Adrenal gland (tissue), 12 donors: Measurements from ENCODE around the gene PRKCZ. TPM values are rescaled to one million over a fixed set of nuclear protein-coding genes. Genes with fewer than 3 reads are reported as not detected.

Experiments
- DNase-seq, 7 donors: peaks; one replicate each; pipeline ENCODE4 v3.0.0-alpha.2; 2019 to 2020
- H3K27ac ChIP-seq, 5 donors: fragments of 200-600 bp; sonication (generic) in 4 of 5; 1 replicate in 3 of 5; 2 replicates in 2 of 5; pipeline versions ENCODE4 v1.5.1 to v1.8.0; 2016 to 2020; ENCODE audit warnings: mild to moderate bottlenecking in 1 of 5
- H3K27me3 ChIP-seq: fragments of 200-600 bp; 2 replicates; pipeline ENCODE4 v1.8.0; 2021
- H3K36me3 ChIP-seq, 2 donors: fragments of 200-600 bp; replicated peaks in 1 of 2; 1 replicate in 1 of 2; 2 replicates in 1 of 2; pipeline versions ENCODE4 v1.5.1 to v1.8.0; 2018 to 2022
- H3K4me1 ChIP-seq, 2 donors: fragments of 200-600 bp; replicated peaks in 1 of 2; 1 replicate in 1 of 2; 2 replicates in 1 of 2; pipeline versions ENCODE4 v1.5.1 to v1.8.0; 2018 to 2021
- H3K4me3 ChIP-seq, 4 donors: fragments of 200-600 bp; sonication (generic) in 3 of 4; one replicate each; pipeline ENCODE4 v1.5.1; 2016 to 2018
- H3K9me3 ChIP-seq, 3 donors: fragments of 200-600 bp; sonication (generic) in 1 of 3; replicated peaks in 1 of 3; 1 replicate in 2 of 3; 2 replicates in 1 of 3; pipeline versions ENCODE4 v1.5.1 to v1.8.0; 2016 to 2021
- CTCF ChIP-seq, 6 experiments: fragments of 450-650 bp in 4 of 6; fragments of 200-600 bp in 2 of 6; sonication (generic) in 1 of 6; IDR thresholded peaks; 1 replicate in 5 of 6; 2 replicates in 1 of 6; pipeline versions ENCODE4 v1.5.1 to v1.8.0; 2016 to 2021; ENCODE audit warnings: antibody characterized with exemption in 6 of 6, mild to moderate bottlenecking in 2 of 6, moderate library complexity in 1 of 6
- POLR2A ChIP-seq, 2 donors: fragments of 450-650 bp; IDR thresholded peaks; one replicate each; pipeline ENCODE4 v1.6.1; 2017; ENCODE audit warnings: antibody characterized with exemption in 2 of 2, mild to moderate bottlenecking in 2 of 2, moderate library complexity in 1 of 2
- WGBS, 4 donors: extraction: QIAGEN DNeasy Blood & Tissue Kit in 2 of 4; methylation state at CpG; one replicate each; pipeline versions ENCODE4 v1.1.5 to v1.1.7; 2013 to 2017; 5-methylcytosine and 5-hydroxymethylcytosine counted together
- intact Hi-C, 2 donors: fragments of 100-400 bp; cut with DNase I; formaldehyde crosslinking; loops; one replicate each; pipeline versions ENCODE4 v1.14.1 to v1.15.0; 2022 to 2023
- polyA plus RNA-seq, 3 donors: library from polyadenylated mRNA; stranded (reverse); fragments of 200-250 nt in 2 of 3; fragments of 350-450 nt in 1 of 3; fragmentation: Illumina TruSeq in 1 of 3; extraction: RNeasy Lipid Tissue Mini Kit (QIAGEN cat#74804) in 1 of 3; gene quantifications; one replicate each; pipeline ENCODE4 v1.2.3, GENCODE V29; 2013 to 2014
- total RNA-seq, 9 donors: library from RNA; depleted of rRNA in 4 of 9; stranded (reverse); fragments of >200 nt in 4 of 9; fragments of 120-200 nt in 1 of 9; fragmentation: NEBNext Ultra II Directional in 1 of 9; extraction: Animal tissue kit (Norgen Biotek cat#: 25700) in 1 of 9; gene quantifications; one replicate each; pipeline versions ENCODE4 v1.1.0 to v1.2.4, GENCODE V29; 2013 to 2023
- donor health status: healthy with polysubstance abuse.
- donor health status: Bipolar disorder and iron deficiency.
- donor health status: DM: yes; HTN: yes; CAD: no.
- donor health status: DM: no; HTN: no; CAD: no.
- donor health status: DM: no; HTN: no; CAD: no.
- donor health status: DM: yes; HTN: yes; CAD: no.

Gene PRKCZ
- total and polyA plus RNA-seq, 12 donors, result 8.2 to 50.5 (median 25.4) TPM

DNA sequence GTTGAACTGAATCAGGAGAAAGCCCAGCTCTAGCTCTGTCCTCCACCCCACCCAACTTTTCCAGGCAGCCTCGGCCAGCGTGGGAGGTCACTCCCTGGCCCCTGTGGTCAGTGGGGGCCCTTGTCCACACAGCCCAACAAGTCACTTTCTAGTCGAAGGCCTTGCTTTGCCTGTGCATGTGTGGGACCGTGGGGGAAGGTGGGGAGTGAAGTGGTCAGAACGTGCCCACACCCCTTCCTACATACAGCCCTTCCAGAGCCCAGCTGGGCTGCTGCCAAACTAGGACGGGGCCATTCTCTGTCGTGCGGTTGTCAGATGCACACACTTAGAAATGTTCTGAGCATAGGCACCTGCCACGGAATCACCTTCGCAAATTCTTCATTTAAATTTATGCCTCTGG, 126.4 kb downstream of the PRKCZ start:
- intact Hi-C loops, result no loop called here
- WGBS, 4 donors, result 77 to 87% (median 83%) methylated on average over 9 to 10 of the region's 10 CpGs
- no peak for DNase-seq

GRCh38 chr1:2177541-2177940, 127.3 kb downstream of the PRKCZ start:
- Histone ChIP-seq H3K27ac (no peak overlapping the region), H3K4me3 (no peak overlapping the region), H3K4me1 (no peaks in the 10 kb centered on the region), H3K27me3 (no peaks in the 10 kb centered on the region), H3K9me3 (no peaks in the 10 kb centered on the region), H3K36me3 (no peaks in the 10 kb centered on the region)
- 92 to 96% (median 95%) methylated on average over 10 to 21 of the region's 21 CpGs for WGBS, 4 donors
- no peak for DNase-seq
- TF ChIP-seq POLR2A (IDR thresholded peaks at IDR 0.05), result no peak
- intact Hi-C loops, result no loop called here

More for the DNA sequence above, 126.4 kb downstream of the PRKCZ start:
- H3K4me3 ChIP-seq, result no peak overlapping the region
- TF ChIP-seq CTCF (IDR thresholded peaks at IDR 0.05) (no peak), POLR2A (IDR thresholded peaks at IDR 0.05) (no peak)
- no peak overlapping the region for H3K27ac ChIP-seq
- no peaks in the 10 kb centered on the region for H3K27me3 ChIP-seq
- no peaks in the 10 kb centered on the region for H3K36me3 ChIP-seq
- H3K9me3 ChIP-seq, result no peaks in the 10 kb centered on the region
- no peaks in the 10 kb centered on the region for H3K4me1 ChIP-seq

GRCh38 chr1:2177946-2178538, 127.8 kb downstream of the PRKCZ start:
- H3K4me3 ChIP-seq, result no peak overlapping the region
- no peaks in the 10 kb centered on the region for H3K9me3 ChIP-seq
- no peak for TF ChIP-seq CTCF (IDR thresholded peaks at IDR 0.05)
- no peak for TF ChIP-seq POLR2A (IDR thresholded peaks at IDR 0.05)
- H3K36me3 ChIP-seq, result no peaks in the 10 kb centered on the region
- no peak overlapping the region for H3K27ac ChIP-seq
- H3K4me1 ChIP-seq, result no peaks in the 10 kb centered on the region
- intact Hi-C loops, result no loop called here
- 89 to 93% (median 91%) methylated on average over 16 to 18 of the region's 18 CpGs for WGBS, 4 donors
- no peak for DNase-seq
- H3K27me3 ChIP-seq, result no peaks in the 10 kb centered on the region

GRCh38 chr1:2178875-2179274, 128.7 kb downstream of the PRKCZ start:
- Histone ChIP-seq H3K36me3 (no peaks in the 10 kb centered on the region), H3K27ac (no peak overlapping the region), H3K4me1 (no peaks in the 10 kb centered on the region), H3K9me3 (no peaks in the 10 kb centered on the region), H3K4me3 (no peak overlapping the region), H3K27me3 (no peaks in the 10 kb centered on the region)
- whole genome bisulfite sequencing, 4 donors, result 91 to 96% (median 92%) methylated on average over 4 to 16 of the region's 16 CpGs; no CpG with 5 or more reads in 1 of the 4 donors
- DNase-seq, result no peak
- TF ChIP-seq CTCF (IDR thresholded peaks at IDR 0.05) (no peak), POLR2A (IDR thresholded peaks at IDR 0.05) (no peak)
- intact Hi-C loops, result no loop called here
